GM12872 (cell line): ENCODE measurements around the gene P3H2.

ENCODE experiments used
- TF ChIP-seq, protein P1 (sequence below): IDR thresholded peaks from 3 replicates; pipeline ENCODE4 v1.5.1; 2011; ENCODE audit warnings: low read depth, mild to moderate bottlenecking, low read length, moderate library complexity; ENCODE audit not compliant: insufficient read depth

Gene P3H2

DNA sequence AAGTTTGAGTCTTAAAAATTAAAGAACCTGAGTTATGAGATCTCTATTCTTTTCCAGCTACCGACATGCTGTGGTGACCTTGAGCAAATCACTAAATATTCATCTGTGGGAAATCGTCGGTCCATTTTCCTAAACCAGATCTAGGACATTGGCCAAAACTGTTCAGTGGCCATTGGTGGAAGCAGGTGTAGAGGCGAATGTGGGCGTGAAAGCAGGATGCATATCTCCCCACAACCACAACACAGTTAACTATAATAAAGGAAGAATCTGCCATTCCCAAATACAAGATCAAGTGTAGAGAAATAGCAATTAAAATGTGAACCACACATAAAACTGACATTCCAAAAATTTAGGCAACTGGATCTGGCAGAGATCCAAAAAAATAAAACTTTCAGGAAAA lies 129.9 kb downstream of the P3H2 start:
- TF ChIP-seq, protein P1, sequence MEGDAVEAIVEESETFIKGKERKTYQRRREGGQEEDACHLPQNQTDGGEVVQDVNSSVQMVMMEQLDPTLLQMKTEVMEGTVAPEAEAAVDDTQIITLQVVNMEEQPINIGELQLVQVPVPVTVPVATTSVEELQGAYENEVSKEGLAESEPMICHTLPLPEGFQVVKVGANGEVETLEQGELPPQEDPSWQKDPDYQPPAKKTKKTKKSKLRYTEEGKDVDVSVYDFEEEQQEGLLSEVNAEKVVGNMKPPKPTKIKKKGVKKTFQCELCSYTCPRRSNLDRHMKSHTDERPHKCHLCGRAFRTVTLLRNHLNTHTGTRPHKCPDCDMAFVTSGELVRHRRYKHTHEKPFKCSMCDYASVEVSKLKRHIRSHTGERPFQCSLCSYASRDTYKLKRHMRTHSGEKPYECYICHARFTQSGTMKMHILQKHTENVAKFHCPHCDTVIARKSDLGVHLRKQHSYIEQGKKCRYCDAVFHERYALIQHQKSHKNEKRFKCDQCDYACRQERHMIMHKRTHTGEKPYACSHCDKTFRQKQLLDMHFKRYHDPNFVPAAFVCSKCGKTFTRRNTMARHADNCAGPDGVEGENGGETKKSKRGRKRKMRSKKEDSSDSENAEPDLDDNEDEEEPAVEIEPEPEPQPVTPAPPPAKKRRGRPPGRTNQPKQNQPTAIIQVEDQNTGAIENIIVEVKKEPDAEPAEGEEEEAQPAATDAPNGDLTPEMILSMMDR, result no peak

DNA sequence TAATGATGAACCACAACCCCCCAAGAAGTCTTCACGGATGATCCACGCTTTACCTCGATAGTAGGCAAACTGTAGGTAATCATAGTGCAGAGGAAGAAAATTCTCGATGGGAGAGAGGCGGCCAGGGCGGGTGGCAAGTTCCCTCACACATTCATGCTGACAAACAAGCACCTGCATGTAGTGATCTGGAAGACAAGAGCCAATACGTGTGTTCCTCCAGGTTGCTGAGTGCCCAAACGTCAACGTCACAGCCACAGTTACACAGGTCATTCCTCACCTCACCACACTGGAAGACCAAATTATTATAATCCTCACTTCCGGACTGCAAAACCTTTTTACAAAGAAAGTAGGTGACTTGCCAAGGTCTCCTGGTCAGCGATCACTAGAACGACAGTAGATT lies 131.8 kb downstream of the P3H2 start:
- TF ChIP-seq, protein P1, result no peak

DNA sequence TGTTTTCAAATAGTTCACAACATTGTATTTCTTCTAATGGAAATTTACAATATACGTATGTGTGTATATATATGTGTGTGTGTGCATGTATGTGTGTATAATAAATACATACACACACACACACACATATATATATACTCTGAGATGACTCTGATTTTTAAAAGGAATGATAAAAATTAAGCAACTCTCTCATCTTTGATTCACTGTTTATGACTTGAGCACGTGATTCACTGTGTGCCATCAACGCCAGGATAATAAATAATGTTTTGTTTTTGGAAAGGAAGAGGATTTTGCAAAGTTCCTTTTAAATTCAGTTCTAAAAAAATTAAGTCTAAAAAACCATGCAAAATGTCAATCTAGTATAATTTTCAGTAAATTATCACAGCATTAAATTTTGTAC lies 132.4 kb downstream of the P3H2 start:
- TF ChIP-seq, protein P1, result no peak

DNA sequence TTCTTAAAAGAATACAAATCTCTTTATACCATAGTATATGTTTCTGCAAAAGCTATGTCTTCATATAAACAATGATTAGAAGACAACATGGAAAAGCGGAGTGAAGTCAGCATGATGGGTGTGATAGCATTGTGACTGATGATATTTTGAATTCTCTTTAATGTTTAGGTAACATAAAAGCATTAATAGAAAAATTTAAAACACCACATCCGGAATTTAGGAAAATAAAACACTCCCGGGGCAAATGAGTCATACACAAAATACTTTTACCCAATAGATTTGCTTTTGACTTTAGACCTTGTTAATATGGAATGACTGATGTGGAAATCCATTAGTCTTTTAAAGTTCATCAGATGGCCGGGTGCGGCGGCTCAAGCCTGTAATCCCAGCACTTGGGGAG lies 134.7 kb downstream of the P3H2 start:
- TF ChIP-seq, protein P1, result no peak

DNA sequence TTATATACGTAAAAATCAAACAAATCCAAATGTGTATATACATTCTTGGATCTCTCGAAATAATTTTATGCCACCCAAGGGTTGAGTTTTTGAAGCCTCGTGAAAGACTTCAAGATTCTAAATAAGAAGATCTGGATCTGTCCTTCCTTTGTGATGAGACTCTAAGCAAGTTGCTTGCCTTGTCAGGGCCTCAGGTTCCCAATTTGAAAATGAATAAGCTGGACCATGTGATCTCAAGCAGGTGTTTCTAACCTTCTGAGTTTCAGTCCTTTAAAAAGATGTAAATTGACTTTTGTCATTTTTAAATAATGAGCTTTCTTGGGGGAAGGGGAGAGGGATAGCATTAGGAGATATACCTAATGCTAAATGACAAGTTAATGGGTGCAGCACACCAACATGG lies 137.1 kb downstream of the P3H2 start:
- TF ChIP-seq, protein P1, result no peak

DNA sequence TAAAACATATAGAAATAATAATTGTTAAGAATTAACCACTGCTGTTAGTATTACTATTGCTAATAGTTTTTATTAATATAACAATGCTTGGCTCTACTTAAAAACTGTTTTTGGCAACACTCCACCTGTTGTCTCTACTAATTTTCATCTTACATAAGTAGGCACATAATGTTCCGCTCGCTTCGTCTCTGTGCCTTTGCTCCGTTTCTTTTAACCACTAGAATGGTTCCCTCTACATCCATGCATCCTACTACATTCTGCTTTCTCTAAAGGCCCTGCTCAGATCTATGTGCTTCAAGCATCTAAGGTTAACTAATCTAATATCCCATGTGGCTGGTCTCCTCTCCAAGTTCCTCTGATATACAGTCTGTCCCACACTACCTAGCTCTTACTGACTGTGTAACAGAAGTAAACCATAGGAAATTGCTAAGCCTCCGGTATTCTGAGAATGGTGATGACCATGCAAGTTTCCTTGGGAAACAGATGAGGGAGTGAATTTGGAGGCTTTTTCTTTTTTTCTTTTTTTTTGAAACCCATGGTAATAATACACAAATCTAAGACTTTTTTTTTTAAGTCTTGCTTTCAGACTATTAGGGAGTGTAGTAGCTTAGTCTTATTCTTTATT lies 138.3 kb downstream of the P3H2 start:
- TF ChIP-seq, protein P1, result no peak

DNA sequence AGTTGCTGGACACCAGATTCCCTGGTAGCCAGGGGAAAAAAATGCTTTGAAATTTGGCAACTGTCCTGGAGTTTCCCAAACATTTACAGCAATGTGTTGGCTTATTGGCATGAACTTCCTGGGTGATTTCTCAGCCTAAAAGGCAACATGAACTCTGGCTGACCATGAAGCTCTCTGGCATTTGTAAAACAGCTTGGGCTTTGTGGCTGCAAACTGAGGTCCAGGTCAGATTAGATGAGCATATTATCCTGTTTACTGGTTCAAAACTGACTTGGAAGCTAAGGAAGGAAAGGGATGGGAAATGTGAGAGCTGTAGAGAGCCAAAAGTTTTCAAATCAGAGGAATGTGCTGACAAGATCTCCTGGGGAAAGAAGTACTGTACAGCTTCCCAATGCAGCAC lies 139.0 kb downstream of the P3H2 start:
- TF ChIP-seq, protein P1, result no peak
